MCF 10A (cell line): ENCODE results near the gene PCDHGA10. TPM values are rescaled to one million over a fixed set of nuclear protein-coding genes. Genes with fewer than 3 reads are reported as not detected.
A peak's percentile ranks its signal among the peaks of the same experiment; 100 is the strongest.

ENCODE experiments used
- BruUV-seq: library from RNA; stranded (reverse); fragments of 400-500 nt; replicated peaks from 2 replicates; lab custom pipeline; 2021; lab: Mats Ljungman, UMichigan
- CTCF ChIA-PET: fragments of 300-600 bp; sonication (Branson Sonifier 250); formaldehyde crosslinking; extraction: SDS; loops from one replicate; lab custom pipeline; 2021; ENCODE audit warnings: antibody characterized with exemption, inconsistent platforms; lab: Yijun Ruan, JAX
- POLR2A ChIA-PET: fragments of 300-600, 350-650 bp; sonication (Branson Sonifier 250); formaldehyde crosslinking; extraction: SDS; loops from one replicate; lab custom pipeline; 2020; ENCODE audit warnings: antibody characterized with exemption, inconsistent platforms; lab: Yijun Ruan, JAX
- DNase-seq: peaks from one replicate; pipeline ENCODE4 v3.0.0-alpha.2; 2018; ENCODE audit not compliant: unreplicated experiment
- H3K27ac Mint-ChIP-seq: one replicate; pipeline ENCODE4 v1.8.0; 2022; ENCODE audit warnings: mild to moderate bottlenecking, low read depth, mixed read lengths; ENCODE audit not compliant: unreplicated experiment
- H3K27me3 Mint-ChIP-seq: one replicate; pipeline ENCODE4 v1.8.0; 2022; ENCODE audit warnings: mixed read lengths; ENCODE audit not compliant: insufficient read depth, unreplicated experiment
- H3K36me3 Mint-ChIP-seq: one replicate; pipeline ENCODE4 v1.8.0; 2022; ENCODE audit warnings: mild to moderate bottlenecking, moderate library complexity, mixed read lengths; ENCODE audit not compliant: insufficient read depth, unreplicated experiment
- H3K4me1 Mint-ChIP-seq: one replicate; pipeline ENCODE4 v1.8.0; 2022; ENCODE audit warnings: mixed read lengths; ENCODE audit not compliant: insufficient read depth, unreplicated experiment
- H3K4me3 Mint-ChIP-seq: one replicate; pipeline ENCODE4 v1.8.0; 2022; ENCODE audit warnings: mild to moderate bottlenecking, moderate library complexity, mixed read lengths; ENCODE audit not compliant: unreplicated experiment
- H3K9me3 Mint-ChIP-seq: one replicate; pipeline ENCODE4 v1.8.0; 2022; ENCODE audit warnings: mixed read lengths; ENCODE audit not compliant: unreplicated experiment
- intact Hi-C: fragments of 100-400 bp; cut with micrococcal nuclease; formaldehyde crosslinking; loops from 2 replicates; pipeline ENCODE4 v1.14.1; 2022
- total RNA-seq: library from RNA; stranded (reverse); gene quantifications from 2 replicates; pipeline ENCODE4 v1.2.3, GENCODE V29; 2022
- TF ChIP-seq, protein P1 (sequence below): fragments of 200-600 bp; IDR thresholded peaks from one replicate; pipeline ENCODE4 v1.8.0; 2022; ENCODE audit warnings: antibody characterized with exemption, mild to moderate bottlenecking; ENCODE audit not compliant: unreplicated experiment

PCDHGA10 gene
- total RNA-seq, 1 experiment from 2014 or later = 1.4 TPM

GRCh38 chr5:141369994-141370848, 42.6 kb upstream of the PCDHGA10 start, which contains the start of gene PCDHGB3:
PCDHGB3 (plus strand) TSS chr5:141370242; CDS start chr5:141370395, 153 bp downstream.
- Mint-ChIP-seq H3K9me3 (peaks cover 17% of the 10 kb centered on the region), H3K27me3 (no peaks in the 10 kb centered on the region), H3K36me3 (no peaks in the 10 kb centered on the region), H3K27ac (no peak within 1 kb of the TSS), H3K4me1 (no peaks in the 10 kb centered on the region), H3K4me3 (peak within 1 kb of the TSS; percentile 60)
- TSS peak; percentile 12 for BruUV-seq
- ChIA-PET CTCF (interaction anchor here (0.6 to 2.7 kb wide), 14 partner anchors 9 to 196 kb away, joined by 3 to 13 read pairs (median 4); partner anchors contain the start of genes PCDHB13, PCDHGA4, PCDHGA7 and PCDHGB5), POLR2A (interaction anchor here (0.5 to 1.6 kb wide), 3 partner anchors 52 to 243 kb away, joined by 3 read pairs; no protein-coding TSS in a partner anchor)
- peak; percentile 33 for DNase-seq
- TF ChIP-seq, protein P1, sequence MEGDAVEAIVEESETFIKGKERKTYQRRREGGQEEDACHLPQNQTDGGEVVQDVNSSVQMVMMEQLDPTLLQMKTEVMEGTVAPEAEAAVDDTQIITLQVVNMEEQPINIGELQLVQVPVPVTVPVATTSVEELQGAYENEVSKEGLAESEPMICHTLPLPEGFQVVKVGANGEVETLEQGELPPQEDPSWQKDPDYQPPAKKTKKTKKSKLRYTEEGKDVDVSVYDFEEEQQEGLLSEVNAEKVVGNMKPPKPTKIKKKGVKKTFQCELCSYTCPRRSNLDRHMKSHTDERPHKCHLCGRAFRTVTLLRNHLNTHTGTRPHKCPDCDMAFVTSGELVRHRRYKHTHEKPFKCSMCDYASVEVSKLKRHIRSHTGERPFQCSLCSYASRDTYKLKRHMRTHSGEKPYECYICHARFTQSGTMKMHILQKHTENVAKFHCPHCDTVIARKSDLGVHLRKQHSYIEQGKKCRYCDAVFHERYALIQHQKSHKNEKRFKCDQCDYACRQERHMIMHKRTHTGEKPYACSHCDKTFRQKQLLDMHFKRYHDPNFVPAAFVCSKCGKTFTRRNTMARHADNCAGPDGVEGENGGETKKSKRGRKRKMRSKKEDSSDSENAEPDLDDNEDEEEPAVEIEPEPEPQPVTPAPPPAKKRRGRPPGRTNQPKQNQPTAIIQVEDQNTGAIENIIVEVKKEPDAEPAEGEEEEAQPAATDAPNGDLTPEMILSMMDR = peak; percentile 24
- intact Hi-C loops = loop anchor here (2.0 kb wide), 1 partner anchor 191 kb away; no protein-coding TSS in a partner anchor

- no peak for DNase-seq
- TF ChIP-seq, protein P1 = no peak
- Mint-ChIP-seq H3K27me3 (no peaks in the 10 kb centered on the region), H3K27ac (no peak overlapping the region), H3K36me3 (no peaks in the 10 kb centered on the region), H3K9me3 (peaks cover 21% of the 10 kb centered on the region), H3K4me1 (no peaks in the 10 kb centered on the region), H3K4me3 (no peak overlapping the region)
- no TSS peak for BruUV-seq
- POLR2A ChIA-PET = no interaction called here
- CTCF ChIA-PET = interaction anchor here (0.6 to 2.7 kb wide), 6 partner anchors 8 to 192 kb away, joined by 3 to 13 read pairs (median 4); no protein-coding TSS in a partner anchor
- intact Hi-C loops = loop anchor here (2.0 kb wide), 1 partner anchor 189 kb away; no protein-coding TSS in a partner anchor
Observed at GRCh38 chr5:141371572-141372475, 41.0 kb upstream of the PCDHGA10 start.

DNA sequence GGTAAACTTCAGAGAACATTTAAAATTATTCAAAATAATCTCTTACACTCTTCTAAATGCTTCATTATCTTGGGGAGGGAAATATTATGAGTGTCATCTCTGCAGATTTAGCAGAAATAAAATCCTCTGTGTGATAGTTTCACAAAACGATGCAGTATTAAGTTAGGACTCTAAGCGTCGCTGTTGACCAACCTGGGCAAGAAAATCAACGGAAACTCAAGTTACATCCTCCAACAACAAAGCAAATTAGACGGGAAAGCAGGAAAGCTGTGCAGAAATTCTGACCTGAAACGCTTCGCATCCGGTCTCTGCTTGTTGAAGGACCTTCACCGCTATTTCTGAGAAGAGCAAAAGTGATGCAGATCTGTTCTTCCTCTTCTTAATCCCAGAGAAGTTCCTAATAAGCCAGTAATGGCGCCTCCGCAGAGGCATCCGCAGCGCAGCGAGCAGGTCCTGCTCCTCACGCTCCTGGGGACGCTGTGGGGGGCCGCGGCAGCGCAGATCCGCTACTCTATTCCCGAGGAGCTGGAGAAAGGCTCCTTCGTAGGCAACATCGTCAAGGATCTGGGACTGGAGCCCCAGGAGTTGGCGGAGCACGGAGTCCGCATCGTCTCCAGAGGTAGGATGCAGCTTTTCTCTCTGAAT, 39.0 kb upstream of the PCDHGA10 start, which contains the start of gene PCDHGA6:
PCDHGA6 (plus strand) TSS at position 219 of the 645 bp plus-strand sequence; CDS start at position 412, 193 bp downstream.
- ChIA-PET CTCF (interaction anchor here (0.7 to 2.0 kb wide), 5 partner anchors 151 to 199 kb away, joined by 3 to 6 read pairs (median 4); no protein-coding TSS in a partner anchor), POLR2A (no interaction called here)
- TF ChIP-seq, protein P1 = peak; percentile 27
- Mint-ChIP-seq H3K4me1 (no peaks in the 10 kb centered on the region), H3K9me3 (peaks cover 21% of the 10 kb centered on the region), H3K36me3 (no peaks in the 10 kb centered on the region), H3K4me3 (no peak within 1 kb of the TSS), H3K27me3 (no peaks in the 10 kb centered on the region), H3K27ac (no peak within 1 kb of the TSS)
- BruUV-seq = no TSS peak
- peak; percentile 17 for DNase-seq
- intact Hi-C loops = no loop called here
